ENCODE data around the gene BAIAP2. TPM values are rescaled to one million over a fixed set of nuclear protein-coding genes. Genes with fewer than 3 reads are reported as not detected.

Gene BAIAP2
- total and polyA plus RNA-seq, 2 donors, result 11.8 to 41.5 TPM

DNA sequence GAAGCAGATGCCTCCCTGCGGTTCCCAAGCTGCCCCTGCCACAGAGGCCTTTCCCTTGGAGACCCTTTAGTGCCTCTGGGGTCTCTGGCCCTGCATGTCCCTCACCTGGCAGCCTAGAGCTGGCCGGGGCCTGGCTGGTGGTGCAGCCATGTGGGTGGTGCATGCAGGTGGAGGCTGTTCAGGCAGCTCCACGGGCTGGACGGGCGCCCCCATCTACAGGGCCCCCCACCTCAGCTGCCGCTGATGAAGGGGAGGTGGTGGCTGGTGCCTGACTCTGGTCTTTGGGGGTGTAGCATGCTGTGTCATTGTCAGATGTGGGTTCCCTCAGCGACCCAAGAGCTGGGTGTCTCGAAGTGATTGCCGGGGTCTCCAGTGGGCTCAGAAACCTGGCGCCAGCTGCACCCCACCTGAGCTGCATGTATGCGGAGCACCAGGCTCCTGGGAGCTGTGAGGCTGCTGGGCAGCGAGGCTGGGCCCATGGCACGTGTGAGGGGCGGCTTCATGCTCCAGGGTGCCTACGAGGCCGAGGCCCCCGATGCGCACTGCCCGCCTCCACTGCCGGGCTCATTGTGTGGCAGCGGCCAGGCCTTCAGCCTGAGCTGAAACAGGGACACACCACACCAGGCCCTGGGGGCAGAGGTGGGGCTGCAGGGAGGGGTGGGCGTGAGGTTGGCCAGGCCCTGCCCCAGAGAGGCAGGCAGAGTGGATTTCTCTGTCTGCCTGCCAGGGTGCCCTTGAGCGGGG, 57.0 kb downstream of the BAIAP2 start:
- no peak for DNase-seq (ENCODE audit: extremely low spot score)
- Histone ChIP-seq H3K4me3 (ENCODE audit: low read depth, low read length) (no peak overlapping the region), H3K36me3 (ENCODE audit: insufficient read depth) (peaks cover 2% of the 10 kb centered on the region), H3K4me1 (ENCODE audit: insufficient read depth) (no peaks in the 10 kb centered on the region), H3K27ac (ENCODE audit: low read depth) (no peak overlapping the region)
- 95% methylated on average over 23 of the region's 23 CpGs for WGBS

DNA sequence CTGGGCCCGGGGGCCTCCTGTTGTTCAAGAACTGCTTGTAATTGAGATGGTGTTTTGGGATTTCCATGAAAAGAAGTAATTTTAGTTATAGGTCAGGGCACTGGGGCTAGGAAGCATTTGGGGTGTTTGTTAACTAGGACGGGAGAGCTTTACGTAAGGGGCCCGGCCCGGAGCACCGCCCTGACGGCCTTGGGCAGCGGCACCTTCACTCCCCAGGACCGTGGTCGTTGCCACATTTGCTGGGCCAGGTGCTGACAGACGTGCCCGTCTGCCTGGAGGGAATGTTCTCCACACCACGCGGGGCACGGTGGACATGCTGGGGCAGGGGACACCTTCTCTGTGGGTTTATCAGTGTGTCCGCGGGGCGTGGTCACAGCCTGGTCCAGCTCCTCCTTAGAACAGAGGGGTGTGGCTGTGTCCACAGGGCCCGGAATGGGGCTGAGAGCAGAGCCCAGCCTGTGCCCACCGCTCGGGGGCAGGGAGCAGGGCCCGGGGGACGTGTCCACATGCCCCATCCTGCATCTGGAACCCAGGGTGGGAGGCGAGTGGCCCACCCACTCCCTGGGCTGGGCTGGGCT, 57.7 kb downstream of the BAIAP2 start:
- Histone ChIP-seq H3K4me1 (ENCODE audit: insufficient read depth) (peaks cover 1% of the 10 kb centered on the region), H3K4me3 (ENCODE audit: low read depth, low read length) (no peak overlapping the region), H3K27ac (ENCODE audit: low read depth) (no peak overlapping the region), H3K36me3 (ENCODE audit: insufficient read depth) (peaks cover 2% of the 10 kb centered on the region)
- DNase-seq (ENCODE audit: extremely low spot score), result no peak
- 91% methylated on average over 24 of the region's 24 CpGs for WGBS

DNA sequence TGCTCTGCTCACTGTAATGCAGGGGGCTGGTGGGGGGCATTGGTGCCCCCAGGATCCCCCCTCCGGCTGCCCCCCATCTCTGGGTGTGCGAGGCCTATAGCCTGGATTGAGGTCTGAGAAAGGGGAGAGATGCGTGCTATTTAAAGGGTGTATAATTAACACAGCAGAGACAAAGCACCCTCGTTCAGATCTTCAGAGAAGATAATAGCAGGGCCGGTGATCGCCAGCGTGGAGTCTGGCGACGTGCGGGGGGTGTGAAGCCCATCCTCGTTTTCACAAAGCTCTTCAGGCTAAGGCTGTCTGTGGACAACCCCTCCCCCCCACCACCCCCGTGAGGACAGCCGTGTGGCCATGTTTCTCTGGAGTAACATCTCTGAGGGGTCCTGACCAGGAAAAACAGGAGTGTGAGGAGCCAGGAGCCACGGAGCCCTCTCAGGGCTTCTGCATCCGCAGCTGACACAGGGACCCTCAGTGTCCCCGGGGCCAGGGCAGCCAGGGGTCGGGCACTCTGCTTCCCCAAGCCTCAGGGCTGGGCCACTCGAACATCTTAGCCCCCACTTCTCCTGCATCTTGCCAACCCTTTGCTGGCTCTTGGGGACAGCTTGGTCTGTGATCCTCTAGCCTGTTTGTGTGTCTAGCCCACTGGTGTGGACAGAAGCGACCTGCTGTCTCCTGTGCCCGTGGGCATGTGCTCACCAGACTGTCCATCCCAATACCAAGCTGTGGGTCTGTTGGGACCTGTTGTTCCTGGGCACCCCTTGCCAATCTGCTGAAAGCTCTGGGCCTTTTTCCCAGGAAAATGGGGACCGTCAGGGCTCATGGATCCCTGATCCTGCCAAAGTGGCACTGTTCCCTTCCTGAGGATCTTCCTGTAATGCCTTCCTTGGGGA, 58.9 kb downstream of the BAIAP2 start:
- no peak for DNase-seq (ENCODE audit: extremely low spot score)
- Histone ChIP-seq H3K27ac (ENCODE audit: low read depth) (no peak overlapping the region), H3K4me1 (ENCODE audit: insufficient read depth) (peaks cover 1% of the 10 kb centered on the region)

DNA sequence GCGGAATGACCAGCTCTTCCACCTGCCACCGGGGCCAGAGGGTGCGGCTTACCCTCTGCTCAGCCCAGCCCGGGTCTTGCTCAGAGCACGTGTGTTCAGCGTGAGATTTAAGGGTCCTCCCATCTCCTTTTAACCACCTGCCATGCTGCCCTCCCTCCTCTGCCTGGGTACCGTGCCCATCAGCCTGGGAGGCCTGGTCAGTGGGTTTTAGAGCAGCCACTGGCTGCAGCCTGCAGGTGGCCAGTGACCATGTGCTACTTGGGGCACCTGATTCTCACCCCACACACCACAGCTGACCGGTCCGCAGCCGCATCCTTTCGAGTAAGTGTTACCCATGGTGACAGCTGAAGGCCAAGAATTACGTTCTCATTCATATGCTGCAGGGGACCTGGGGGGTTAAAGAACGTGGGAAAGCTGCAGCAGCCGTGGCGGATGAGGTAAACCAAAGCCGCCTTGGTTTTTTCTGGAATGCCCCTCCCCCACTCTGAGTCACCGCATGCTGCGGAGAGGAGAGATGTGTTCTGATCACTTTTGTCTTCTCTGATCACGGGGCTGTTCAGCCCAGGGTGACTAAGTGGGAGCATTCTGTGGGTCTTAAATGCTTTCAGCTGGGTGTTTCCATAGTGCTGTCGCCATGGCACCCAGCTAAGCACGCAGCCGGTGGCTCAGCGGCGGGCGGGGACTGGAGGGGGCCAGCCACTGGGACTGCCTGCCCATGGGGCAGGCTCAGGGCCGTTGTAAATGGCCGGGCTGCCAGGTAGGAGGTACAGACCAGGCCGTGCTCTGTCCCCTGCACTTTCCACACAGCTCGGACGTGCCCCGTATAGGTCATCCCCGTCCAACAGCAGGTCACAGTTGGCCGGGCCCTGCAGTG, 59.8 kb downstream of the BAIAP2 start:
- H3K36me3 ChIP-seq (ENCODE audit: insufficient read depth), result no peaks in the 10 kb centered on the region
- peaks cover 1% of the 10 kb centered on the region for H3K4me1 ChIP-seq (ENCODE audit: insufficient read depth)
- peak; percentile 77 for DNase-seq (ENCODE audit: extremely low spot score)
- peak overlapping the region; percentile 40 for H3K27ac ChIP-seq (ENCODE audit: low read depth)
- H3K4me3 ChIP-seq (ENCODE audit: low read depth, low read length), result no peak overlapping the region
- WGBS, result 27% methylated on average over 33 of the region's 33 CpGs

More for the DNA sequence above, 58.9 kb downstream of the BAIAP2 start:
- H3K4me3 ChIP-seq (ENCODE audit: low read depth, low read length), result no peak overlapping the region
- WGBS, result 89% methylated on average over 21 of the region's 21 CpGs
- no peaks in the 10 kb centered on the region for H3K36me3 ChIP-seq (ENCODE audit: insufficient read depth)

DNA sequence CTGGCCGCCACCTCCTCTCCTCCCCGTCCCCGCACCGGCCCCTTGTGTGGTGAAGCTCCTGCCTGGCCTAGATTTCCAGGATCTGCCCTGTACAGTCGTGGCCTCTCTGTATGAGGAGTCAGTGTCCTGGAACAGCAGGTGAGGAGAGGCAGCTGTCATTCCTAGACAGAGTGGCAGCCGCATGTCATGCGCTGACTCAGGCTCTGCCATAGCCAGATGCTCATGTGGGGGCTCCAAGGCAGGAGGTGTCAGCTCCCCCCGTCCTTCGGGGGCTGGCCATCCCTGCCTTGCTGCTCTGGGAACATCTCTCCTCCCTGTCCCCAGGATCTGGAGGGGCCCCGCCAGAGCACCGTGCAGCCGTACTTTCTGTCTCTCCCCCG, 60.4 kb downstream of the BAIAP2 start:
- H3K36me3 ChIP-seq (ENCODE audit: insufficient read depth), result no peaks in the 10 kb centered on the region
- 58% methylated on average over 13 of the region's 13 CpGs for WGBS
- H3K4me3 ChIP-seq (ENCODE audit: low read depth, low read length), result no peak overlapping the region
- peaks cover 1% of the 10 kb centered on the region for H3K4me1 ChIP-seq (ENCODE audit: insufficient read depth)
- no peak for DNase-seq (ENCODE audit: extremely low spot score)
- peak overlapping the region; percentile 40 for H3K27ac ChIP-seq (ENCODE audit: low read depth)

DNA sequence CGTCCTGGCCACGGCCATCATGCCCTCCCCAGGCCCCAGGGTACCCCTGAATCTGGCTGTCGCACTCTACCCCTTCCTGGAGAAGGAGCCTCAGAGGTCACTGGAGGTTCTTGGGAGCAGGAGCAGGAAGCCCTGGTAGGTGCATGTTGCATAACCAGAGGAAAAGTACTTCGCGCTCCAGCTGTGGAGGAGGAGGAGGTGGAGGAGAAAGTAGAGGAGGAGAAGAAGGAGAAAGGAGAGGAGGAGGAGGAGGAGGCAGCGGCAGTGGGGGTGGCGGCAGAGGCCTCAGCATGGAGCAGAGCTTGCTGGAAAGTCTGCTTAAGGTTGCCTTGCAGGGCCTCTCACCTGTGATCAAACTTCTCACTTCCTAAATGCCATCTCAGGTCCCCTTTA, 61.8 kb downstream of the BAIAP2 start:
- Histone ChIP-seq H3K4me1 (ENCODE audit: insufficient read depth) (peaks cover 1% of the 10 kb centered on the region), H3K4me3 (ENCODE audit: low read depth, low read length) (no peak overlapping the region), H3K27ac (ENCODE audit: low read depth) (no peak overlapping the region), H3K36me3 (ENCODE audit: insufficient read depth) (no peaks in the 10 kb centered on the region)
- 89% methylated on average over 7 of the region's 7 CpGs for WGBS
- no peak for DNase-seq (ENCODE audit: extremely low spot score)

DNA sequence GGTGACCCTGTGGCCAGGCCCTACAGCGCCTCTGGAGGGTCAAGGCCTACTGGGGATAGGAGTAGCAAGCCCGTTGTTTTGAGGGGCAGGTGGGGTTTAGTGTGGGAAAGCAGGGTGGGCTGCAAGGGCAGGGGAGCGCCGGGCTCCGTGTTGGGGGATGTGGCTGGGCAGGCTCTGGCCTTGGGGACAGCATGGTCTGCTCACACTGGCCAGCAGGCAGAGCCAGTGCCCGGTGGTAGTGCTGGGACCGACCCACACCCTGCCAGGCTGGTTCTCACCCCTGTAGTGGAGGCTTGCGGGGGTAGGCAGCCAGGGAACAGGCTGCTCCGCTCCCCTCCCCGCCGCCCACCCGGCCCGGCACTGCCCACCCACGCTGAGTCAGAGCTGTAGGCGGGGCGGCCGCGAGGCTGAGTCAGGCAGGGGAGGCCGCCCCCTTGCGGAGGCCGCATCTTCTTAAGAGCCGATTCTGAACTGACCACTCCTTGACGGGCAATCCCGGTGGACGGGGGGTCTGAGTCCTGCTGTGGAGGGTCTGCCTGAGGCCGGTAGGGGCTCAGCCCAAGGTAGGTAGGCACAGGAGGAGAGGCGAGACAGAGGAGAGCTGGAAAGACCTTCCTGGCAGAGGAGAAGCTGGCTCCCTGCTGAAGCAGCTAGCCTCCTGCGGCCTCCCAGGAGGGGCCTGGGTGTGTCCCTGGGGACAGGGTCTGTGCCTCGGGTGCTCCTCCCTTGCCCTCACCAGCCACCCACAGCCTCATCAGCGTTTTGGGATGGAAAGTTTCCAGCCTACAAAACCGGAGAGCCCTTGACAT, 62.4 kb downstream of the BAIAP2 start:
- Histone ChIP-seq H3K36me3 (ENCODE audit: insufficient read depth) (no peaks in the 10 kb centered on the region), H3K4me3 (ENCODE audit: low read depth, low read length) (no peak overlapping the region), H3K4me1 (ENCODE audit: insufficient read depth) (peaks cover 1% of the 10 kb centered on the region), H3K27ac (ENCODE audit: low read depth) (no peak overlapping the region)
- WGBS, result 11% methylated on average over 31 of the region's 31 CpGs
- peak; percentile 64 for DNase-seq (ENCODE audit: extremely low spot score)

DNA sequence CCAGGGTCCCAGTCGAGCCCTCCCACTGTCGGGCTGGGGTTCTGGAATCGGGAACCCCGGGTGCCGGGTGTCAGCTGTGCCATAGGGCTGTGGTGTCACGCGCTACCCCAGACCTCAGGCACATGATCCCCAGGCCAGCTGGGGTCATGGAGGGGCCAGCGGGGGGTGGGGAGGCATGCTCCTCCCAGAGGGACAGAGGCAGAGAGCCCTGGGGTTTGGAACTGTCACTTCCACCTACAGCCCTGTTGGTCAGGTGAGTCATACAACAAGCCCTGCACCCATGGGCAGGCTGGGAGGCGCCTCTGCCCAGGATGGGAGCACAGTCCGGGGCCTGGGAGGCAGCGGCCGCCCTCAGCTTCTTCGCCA, 63.0 kb downstream of the BAIAP2 start:
- H3K4me1 ChIP-seq (ENCODE audit: insufficient read depth), result peaks cover 1% of the 10 kb centered on the region
- no peak overlapping the region for H3K4me3 ChIP-seq (ENCODE audit: low read depth, low read length)
- WGBS, result 70% methylated on average over 13 of the region's 13 CpGs
- DNase-seq (ENCODE audit: extremely low spot score), result no peak
- no peak overlapping the region for H3K27ac ChIP-seq (ENCODE audit: low read depth)
- H3K36me3 ChIP-seq (ENCODE audit: insufficient read depth), result no peaks in the 10 kb centered on the region

DNA sequence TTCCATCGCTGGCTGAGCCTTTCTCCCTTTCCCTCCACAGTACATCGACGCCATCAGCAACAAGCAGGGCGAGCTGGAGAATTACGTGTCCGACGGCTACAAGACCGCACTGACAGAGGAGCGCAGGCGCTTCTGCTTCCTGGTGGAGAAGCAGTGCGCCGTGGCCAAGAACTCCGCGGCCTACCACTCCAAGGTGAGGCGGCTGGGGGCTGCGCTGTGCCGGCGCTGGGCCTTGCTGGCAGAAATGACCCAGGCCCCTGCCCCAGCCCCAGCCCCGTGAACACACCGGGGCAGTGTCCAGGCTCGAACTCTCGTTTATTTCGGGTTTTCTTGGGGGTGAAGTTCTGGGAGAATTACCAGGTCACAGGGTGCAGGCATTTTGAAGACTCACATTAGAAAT, 64.9 kb downstream of the BAIAP2 start:
- WGBS, result 95% methylated on average over 23 of the region's 23 CpGs
- H3K4me1 ChIP-seq (ENCODE audit: insufficient read depth), result peaks cover 1% of the 10 kb centered on the region

DNA sequence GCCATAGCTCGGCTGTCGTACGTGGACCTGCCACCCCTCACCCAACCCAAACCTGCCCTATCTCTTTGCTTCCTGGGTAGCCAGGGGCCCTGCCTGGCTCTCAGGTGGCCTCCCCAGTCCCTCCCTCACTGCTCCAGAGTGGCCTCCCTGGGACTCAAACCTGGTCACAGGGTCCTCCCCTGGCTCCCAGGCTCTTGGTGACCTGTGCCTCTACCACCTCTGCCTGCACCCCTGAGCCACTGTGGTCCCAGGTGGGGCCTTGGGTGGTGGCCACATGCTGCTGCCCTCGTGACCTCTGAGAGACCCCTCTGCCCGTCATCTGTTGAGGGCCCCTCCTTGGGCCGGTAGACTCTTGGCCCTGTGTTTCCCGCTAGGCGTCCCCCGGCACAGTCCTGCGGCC, 65.7 kb downstream of the BAIAP2 start:
- Histone ChIP-seq H3K4me1 (ENCODE audit: insufficient read depth) (peaks cover 1% of the 10 kb centered on the region), H3K27ac (ENCODE audit: low read depth) (no peak overlapping the region), H3K4me3 (ENCODE audit: low read depth, low read length) (no peak overlapping the region), H3K36me3 (ENCODE audit: insufficient read depth) (peaks cover 5% of the 10 kb centered on the region)
- no peak for DNase-seq (ENCODE audit: extremely low spot score)
- 92% methylated on average over 10 of the region's 10 CpGs for WGBS

More for the DNA sequence above, 64.9 kb downstream of the BAIAP2 start:
- DNase-seq (ENCODE audit: extremely low spot score), result no peak
- Histone ChIP-seq H3K36me3 (ENCODE audit: insufficient read depth) (peaks cover 5% of the 10 kb centered on the region), H3K27ac (ENCODE audit: low read depth) (no peak overlapping the region), H3K4me3 (ENCODE audit: low read depth, low read length) (no peak overlapping the region)

DNA sequence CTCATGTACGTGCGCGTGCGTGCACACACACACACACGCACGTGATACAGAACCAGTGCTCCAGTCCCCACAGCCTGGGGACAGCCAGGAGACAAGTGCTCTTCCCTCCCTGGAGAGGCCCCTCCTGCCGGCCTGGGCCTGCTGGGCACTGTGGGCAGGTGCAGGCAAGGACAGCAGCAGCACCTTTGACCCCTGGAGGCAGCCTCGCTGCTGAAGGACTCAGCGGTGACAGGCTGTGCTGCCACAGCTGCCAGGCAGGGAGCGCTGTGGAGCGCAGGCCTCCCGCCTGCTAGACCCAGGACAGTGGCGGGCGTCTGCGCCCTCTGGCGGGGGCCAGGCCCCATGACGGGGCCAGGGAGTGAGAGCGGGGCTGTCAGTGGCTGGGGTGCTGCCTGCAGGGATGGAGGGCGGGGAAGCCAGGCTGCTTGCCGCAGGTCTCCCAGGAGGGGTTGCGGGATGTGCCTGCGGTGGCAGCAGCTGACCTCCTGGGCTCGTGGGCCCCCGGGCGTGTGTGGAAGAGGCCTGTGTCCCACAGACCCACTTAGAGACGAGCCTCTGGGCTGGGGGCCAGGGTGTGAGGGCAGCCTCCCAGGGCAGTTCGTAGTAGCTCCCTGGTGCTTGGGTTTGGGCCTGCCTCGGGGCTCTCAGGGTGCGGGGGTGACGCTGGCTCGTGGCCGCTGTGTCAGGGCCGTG, 66.8 kb downstream of the BAIAP2 start:
- peaks cover 1% of the 10 kb centered on the region for H3K4me1 ChIP-seq (ENCODE audit: insufficient read depth)
- no peak overlapping the region for H3K27ac ChIP-seq (ENCODE audit: low read depth)
- 45% methylated on average over 33 of the region's 33 CpGs for WGBS
- H3K36me3 ChIP-seq (ENCODE audit: insufficient read depth), result peaks cover 5% of the 10 kb centered on the region
- H3K4me3 ChIP-seq (ENCODE audit: low read depth, low read length), result no peak overlapping the region
- no peak for DNase-seq (ENCODE audit: extremely low spot score)

DNA sequence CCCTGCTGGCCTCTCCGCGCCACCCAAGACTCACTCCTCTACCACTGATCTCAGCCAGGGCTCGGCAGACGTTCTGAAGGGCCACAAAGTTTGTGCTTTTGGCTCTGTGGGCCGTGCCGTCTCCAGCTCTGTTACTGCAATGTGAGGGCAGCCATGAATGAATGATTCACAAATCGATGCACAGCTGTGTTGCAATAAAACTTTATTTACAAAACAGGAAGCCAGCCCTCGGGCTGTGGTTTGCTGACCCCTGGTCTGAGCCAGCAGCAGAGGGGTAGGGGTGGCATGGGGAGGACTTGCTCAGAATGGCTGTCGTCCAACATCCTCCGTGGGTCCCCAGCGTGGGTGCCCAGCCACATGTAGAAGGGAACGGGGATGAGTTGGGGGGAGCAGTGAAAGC, 67.4 kb downstream of the BAIAP2 start:
- Histone ChIP-seq H3K36me3 (ENCODE audit: insufficient read depth) (peaks cover 5% of the 10 kb centered on the region), H3K27ac (ENCODE audit: low read depth) (no peak overlapping the region), H3K4me1 (ENCODE audit: insufficient read depth) (peaks cover 1% of the 10 kb centered on the region), H3K4me3 (ENCODE audit: low read depth, low read length) (no peak overlapping the region)
- WGBS, result 88% methylated on average over 12 of the region's 12 CpGs
- no peak for DNase-seq (ENCODE audit: extremely low spot score)
